ENCODE results near the gene ADAMTS16. TPM values are rescaled to one million over a fixed set of nuclear protein-coding genes. Genes with fewer than 3 reads are reported as not detected.

The ADAMTS16 gene
- total and polyA plus RNA-seq, 12 donors = 0.01 to 0.47 (median 0.12) TPM; not detected in 6

DNA sequence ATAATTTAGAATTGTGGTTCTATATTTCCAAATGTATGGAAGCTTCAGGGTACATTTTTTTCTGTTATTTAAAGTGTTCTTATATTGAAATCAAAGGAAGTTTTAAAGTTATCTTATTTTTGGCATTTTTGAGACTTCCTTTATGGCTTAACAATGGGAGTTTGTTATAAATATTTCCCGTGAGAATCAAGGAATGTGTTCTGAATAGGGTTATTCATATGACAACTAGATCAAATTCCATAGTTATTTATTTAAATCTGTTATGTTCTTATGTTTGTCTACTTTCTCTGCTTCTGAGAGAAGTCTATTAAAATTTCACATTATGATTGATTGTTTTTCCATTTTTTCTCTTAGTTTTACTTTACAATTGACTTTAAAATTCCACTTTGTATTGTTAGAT, 135.1 kb downstream of the ADAMTS16 start:
- Histone ChIP-seq H3K27ac (no peak overlapping the region), H3K4me3 (no peak overlapping the region), H3K9me3 (no peaks in the 10 kb centered on the region), H3K27me3 (no peaks in the 10 kb centered on the region), H3K4me1 (peaks cover 0 to 13% (median 0%) of the 10 kb centered on the region in 9 donors), H3K36me3 (no peaks in the 10 kb centered on the region)
- TF ChIP-seq, protein P1, sequence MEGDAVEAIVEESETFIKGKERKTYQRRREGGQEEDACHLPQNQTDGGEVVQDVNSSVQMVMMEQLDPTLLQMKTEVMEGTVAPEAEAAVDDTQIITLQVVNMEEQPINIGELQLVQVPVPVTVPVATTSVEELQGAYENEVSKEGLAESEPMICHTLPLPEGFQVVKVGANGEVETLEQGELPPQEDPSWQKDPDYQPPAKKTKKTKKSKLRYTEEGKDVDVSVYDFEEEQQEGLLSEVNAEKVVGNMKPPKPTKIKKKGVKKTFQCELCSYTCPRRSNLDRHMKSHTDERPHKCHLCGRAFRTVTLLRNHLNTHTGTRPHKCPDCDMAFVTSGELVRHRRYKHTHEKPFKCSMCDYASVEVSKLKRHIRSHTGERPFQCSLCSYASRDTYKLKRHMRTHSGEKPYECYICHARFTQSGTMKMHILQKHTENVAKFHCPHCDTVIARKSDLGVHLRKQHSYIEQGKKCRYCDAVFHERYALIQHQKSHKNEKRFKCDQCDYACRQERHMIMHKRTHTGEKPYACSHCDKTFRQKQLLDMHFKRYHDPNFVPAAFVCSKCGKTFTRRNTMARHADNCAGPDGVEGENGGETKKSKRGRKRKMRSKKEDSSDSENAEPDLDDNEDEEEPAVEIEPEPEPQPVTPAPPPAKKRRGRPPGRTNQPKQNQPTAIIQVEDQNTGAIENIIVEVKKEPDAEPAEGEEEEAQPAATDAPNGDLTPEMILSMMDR (IDR thresholded peaks at IDR 0.05) = no peak
- intact Hi-C loops (cut with DNase I) = no loop called here
- no peak for DNase-seq
- no peak for ATAC-seq
- WGBS, 2 donors = 52 to 56% methylated on average over 1 of the region's 1 CpG

DNA sequence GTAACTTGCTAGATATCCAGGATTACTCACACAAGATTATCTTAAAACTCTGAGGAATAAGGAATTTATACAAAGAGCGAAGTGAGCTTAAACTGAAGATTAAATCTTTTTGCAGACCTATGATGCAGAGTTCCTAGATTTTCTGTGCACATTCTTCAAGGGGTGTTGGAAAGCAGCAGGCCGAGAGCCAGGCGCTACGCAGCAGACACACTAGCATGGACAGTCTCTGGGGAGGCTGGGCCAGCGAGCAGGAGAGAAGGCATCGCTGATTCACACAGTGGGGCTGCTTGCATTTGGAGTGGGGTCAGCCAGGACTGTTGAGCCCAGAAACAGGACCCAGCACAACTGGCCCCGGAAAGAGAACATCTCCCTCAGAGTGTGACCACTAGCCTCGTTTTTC, 136.3 kb downstream of the ADAMTS16 start:
- Histone ChIP-seq H3K9me3 (no peaks in the 10 kb centered on the region), H3K4me3 (no peak overlapping the region), H3K27ac (no peak overlapping the region), H3K27me3 (no peaks in the 10 kb centered on the region), H3K36me3 (no peaks in the 10 kb centered on the region), H3K4me1 (peaks cover 0 to 6% (median 0%) of the 10 kb centered on the region in 9 donors)
- WGBS, 2 donors = 72 to 74% methylated on average over 8 of the region's 8 CpGs
- DNase-seq (no peak), ATAC-seq (no peak)
- intact Hi-C loops (cut with DNase I) = no loop called here
- TF ChIP-seq, protein P1 (IDR thresholded peaks at IDR 0.05) = no peak

DNA sequence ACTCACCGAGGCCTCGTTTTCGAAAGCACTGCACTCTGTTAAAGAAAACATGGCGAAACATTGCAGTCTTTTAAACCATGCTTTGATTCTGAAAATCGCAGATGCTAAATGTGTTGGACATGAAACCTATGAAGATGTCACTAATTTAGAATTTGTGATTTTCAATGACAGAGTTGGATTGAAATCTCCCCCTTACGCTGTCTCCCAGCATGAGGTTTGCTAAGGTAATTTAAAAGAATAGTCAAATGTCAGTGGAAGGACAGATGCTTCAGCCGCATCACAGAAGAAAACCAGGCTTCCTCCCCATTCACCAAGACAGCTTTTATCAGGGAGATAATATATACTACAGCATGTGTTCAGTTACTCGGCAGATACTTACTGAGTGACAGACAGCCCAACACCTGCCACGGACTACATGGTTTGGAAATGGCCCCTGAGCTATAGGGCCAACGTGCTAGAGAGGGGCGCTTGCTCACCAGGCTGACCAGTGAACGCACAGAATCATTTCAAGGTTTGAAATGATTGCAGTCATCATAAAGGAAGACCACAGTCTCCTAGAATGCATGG, 136.9 kb downstream of the ADAMTS16 start:
- Histone ChIP-seq H3K27ac (no peak overlapping the region), H3K4me1 (peaks cover 0 to 1% (median 0%) of the 10 kb centered on the region in 9 donors), H3K4me3 (no peak overlapping the region), H3K36me3 (no peaks in the 10 kb centered on the region), H3K9me3 (no peaks in the 10 kb centered on the region), H3K27me3 (no peaks in the 10 kb centered on the region)
- DNase-seq (no peak), ATAC-seq (no peak)
- intact Hi-C loops (cut with DNase I) = no loop called here
- TF ChIP-seq, protein P1 (IDR thresholded peaks at IDR 0.05) = no peak
- WGBS, 2 donors = 67 to 83% methylated on average over 12 of the region's 12 CpGs

- H3K36me3 ChIP-seq = no peaks in the 10 kb centered on the region
- no peak overlapping the region for H3K27ac ChIP-seq
- TF ChIP-seq, protein P1 (IDR thresholded peaks at IDR 0.05) = no peak
- H3K4me3 ChIP-seq = no peak overlapping the region
- H3K9me3 ChIP-seq = peaks cover 0 to 3% (median 0%) of the 10 kb centered on the region in 11 donors
- no peak for ATAC-seq
- WGBS, 2 donors = 84 to 85% methylated on average over 4 of the region's 4 CpGs
- no peaks in the 10 kb centered on the region for H3K27me3 ChIP-seq
- no peak for DNase-seq
- no peaks in the 10 kb centered on the region for H3K4me1 ChIP-seq
- intact Hi-C loops (cut with DNase I) = no loop called here
Measured at GRCh38 chr5:5278201-5278814, 138.2 kb downstream of the ADAMTS16 start.
